Activated naive CD4-positive, alpha-beta T cell treated with anti-CD3 and anti-CD28 coated beads for 36 hours (primary cell): ENCODE data around the gene TNFRSF21. TPM values are rescaled to one million over a fixed set of nuclear protein-coding genes. Genes with fewer than 3 reads are reported as not detected.

Experiments used
- CTCF ChIA-PET: fragments of 350-600 bp; sonication (Branson Sonifier 250); formaldehyde crosslinking; loops from one replicate; lab custom pipeline; 2021; ENCODE audit warnings: antibody characterized with exemption; lab: Charles Lee
- DNase-seq: peaks from one replicate; pipeline ENCODE4 v3.0.0-alpha.2; 2020
- H3K27ac Mint-ChIP-seq: one replicate; pipeline ENCODE4 v1.8.0; 2021; ENCODE audit warnings: mild to moderate bottlenecking, mixed read lengths
- H3K27me3 Mint-ChIP-seq: one replicate; pipeline ENCODE4 v1.8.0; 2021; ENCODE audit warnings: low read depth, mixed read lengths
- H3K36me3 Mint-ChIP-seq: one replicate; pipeline ENCODE4 v1.8.0; 2021; ENCODE audit warnings: low read depth, mixed read lengths
- H3K4me1 Mint-ChIP-seq: one replicate; pipeline ENCODE4 v1.8.0; 2021; ENCODE audit warnings: low read depth, mixed read lengths
- H3K4me3 Mint-ChIP-seq: one replicate; pipeline ENCODE4 v1.8.0; 2021; ENCODE audit warnings: mild to moderate bottlenecking, moderate library complexity, mixed read lengths
- H3K9me3 Mint-ChIP-seq: one replicate; pipeline ENCODE4 v1.8.0; 2021; ENCODE audit warnings: mixed read lengths
- intact Hi-C: fragments of 100-400 bp; cut with micrococcal nuclease; formaldehyde crosslinking; loops from one replicate; pipeline ENCODE4 v1.15.1; 2023
- total RNA-seq, 2 experiments: library from RNA; stranded (reverse); gene quantifications; one replicate each; pipeline ENCODE4 v1.2.3, GENCODE V29; 2021

Gene TNFRSF21
- total RNA-seq, 2 experiments from 2014 or later, result 3.6 to 4.3 TPM

DNA sequence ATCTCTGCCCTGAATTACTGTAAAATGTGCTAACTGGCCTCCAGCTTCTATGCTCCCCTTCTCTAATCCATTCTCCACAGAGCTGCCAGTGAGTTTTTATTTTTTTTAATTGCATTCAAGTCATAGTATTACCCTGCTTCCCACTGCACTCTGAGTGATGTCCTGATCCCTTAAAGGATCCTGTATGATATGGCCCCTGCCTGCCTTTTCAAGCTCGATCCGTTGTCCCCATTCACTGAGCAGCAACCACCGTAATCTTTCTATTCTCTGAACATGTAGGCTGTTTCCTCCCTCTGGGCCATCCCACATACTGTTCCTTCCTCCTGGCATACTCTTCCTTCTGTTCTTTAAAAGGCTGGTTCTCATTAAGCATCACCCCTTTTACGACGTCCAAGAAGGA, 9.3 kb downstream of the TNFRSF21 start:
- intact Hi-C loops, result no loop called here
- CTCF ChIA-PET, result no interaction called here
- Mint-ChIP-seq H3K27ac (no peak overlapping the region), H3K4me3 (no peak overlapping the region), H3K9me3 (no peaks in the 10 kb centered on the region), H3K36me3 (no peaks in the 10 kb centered on the region), H3K4me1 (peaks cover 2% of the 10 kb centered on the region), H3K27me3 (peaks cover 39% of the 10 kb centered on the region)
- no peak for DNase-seq

DNA sequence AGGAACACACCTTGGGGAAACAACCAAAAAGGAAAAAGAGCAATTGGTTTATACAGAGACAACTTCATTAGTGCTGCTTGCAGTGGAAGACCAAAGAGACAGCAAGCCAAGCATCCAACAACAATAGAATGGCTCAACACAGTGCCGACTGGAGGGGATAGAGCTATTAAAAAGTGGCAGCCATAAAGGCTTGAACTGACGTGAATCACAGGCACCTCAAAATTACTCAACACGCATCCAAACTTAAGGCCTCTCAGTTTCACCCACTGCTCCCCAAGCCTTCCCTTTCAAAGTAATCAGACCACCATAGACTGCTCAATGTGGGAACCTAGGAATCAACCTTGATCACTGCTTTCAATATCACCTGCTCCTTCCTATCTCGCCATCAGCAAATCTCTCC, 9.7 kb downstream of the TNFRSF21 start:
- Mint-ChIP-seq H3K4me3 (no peak overlapping the region), H3K27ac (no peak overlapping the region), H3K9me3 (no peaks in the 10 kb centered on the region), H3K27me3 (peaks cover 39% of the 10 kb centered on the region), H3K36me3 (no peaks in the 10 kb centered on the region), H3K4me1 (peaks cover 2% of the 10 kb centered on the region)
- no peak for DNase-seq
- CTCF ChIA-PET, result no interaction called here
- intact Hi-C loops, result no loop called here

- no peak overlapping the region for H3K4me3 Mint-ChIP-seq
- no peak for DNase-seq
- H3K27me3 Mint-ChIP-seq, result peaks cover 31% of the 10 kb centered on the region
- H3K36me3 Mint-ChIP-seq, result no peaks in the 10 kb centered on the region
- CTCF ChIA-PET, result interaction anchor here (0.7 kb wide), 1 partner anchor 450 kb away, joined by 3 read pairs; no protein-coding TSS in a partner anchor
- intact Hi-C loops, result no loop called here
- H3K9me3 Mint-ChIP-seq, result no peaks in the 10 kb centered on the region
- no peak overlapping the region for H3K27ac Mint-ChIP-seq
- H3K4me1 Mint-ChIP-seq, result peaks cover 2% of the 10 kb centered on the region
Observed at GRCh38 chr6:47298475-47298874, 11.2 kb downstream of the TNFRSF21 start.

DNA sequence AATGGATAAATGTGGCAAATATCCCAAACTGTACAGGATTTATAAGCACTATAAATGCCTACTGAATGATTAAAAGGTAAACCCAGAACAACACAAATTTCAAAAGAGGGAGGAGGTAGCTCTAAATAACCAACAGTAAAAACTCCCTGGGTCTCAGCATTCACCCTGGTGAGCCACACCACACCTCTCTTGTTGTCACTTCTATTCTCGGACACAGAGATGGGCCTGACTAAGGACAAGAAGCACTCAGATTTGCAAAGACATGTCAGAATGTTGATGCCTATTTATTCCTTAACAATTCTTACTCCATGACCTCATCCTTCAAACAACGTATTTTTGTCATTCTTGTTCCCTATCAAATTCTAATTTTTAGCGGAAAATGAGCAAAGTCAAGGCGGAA, 14.7 kb downstream of the TNFRSF21 start:
- Mint-ChIP-seq H3K4me1 (no peaks in the 10 kb centered on the region), H3K27me3 (peaks cover 16% of the 10 kb centered on the region), H3K4me3 (no peak overlapping the region), H3K36me3 (no peaks in the 10 kb centered on the region), H3K27ac (no peak overlapping the region), H3K9me3 (no peaks in the 10 kb centered on the region)
- CTCF ChIA-PET, result no interaction called here
- no peak for DNase-seq
- intact Hi-C loops, result no loop called here

GRCh38 chr6:47292944-47293343, 16.8 kb downstream of the TNFRSF21 start:
- H3K9me3 Mint-ChIP-seq, result no peaks in the 10 kb centered on the region
- H3K27ac Mint-ChIP-seq, result no peak overlapping the region
- DNase-seq, result no peak
- no peaks in the 10 kb centered on the region for H3K36me3 Mint-ChIP-seq
- H3K4me3 Mint-ChIP-seq, result no peak overlapping the region
- H3K27me3 Mint-ChIP-seq, result peaks cover 11% of the 10 kb centered on the region
- CTCF ChIA-PET, result no interaction called here
- intact Hi-C loops, result no loop called here
- H3K4me1 Mint-ChIP-seq, result no peaks in the 10 kb centered on the region

DNA sequence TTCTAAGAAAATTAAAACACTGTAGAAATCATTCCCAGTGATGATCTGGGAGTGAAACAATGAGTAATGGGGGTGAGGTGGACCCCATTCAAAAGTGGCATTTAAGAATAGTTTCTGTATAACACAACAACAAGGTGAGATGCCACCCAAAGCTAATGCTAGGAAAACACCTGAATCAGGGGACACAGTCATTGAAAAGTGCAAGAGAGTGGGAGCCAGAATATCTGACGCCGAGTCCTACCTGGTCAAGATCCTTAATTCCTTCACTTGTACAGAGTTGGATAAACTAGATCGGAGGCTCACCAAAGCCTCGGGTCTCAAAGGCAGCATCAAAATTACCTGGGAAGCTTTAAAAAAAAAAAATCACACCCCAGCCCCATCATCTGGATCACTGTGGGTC, 17.7 kb downstream of the TNFRSF21 start:
- H3K4me1 Mint-ChIP-seq, result no peaks in the 10 kb centered on the region
- no peak overlapping the region for H3K4me3 Mint-ChIP-seq
- no peak overlapping the region for H3K27ac Mint-ChIP-seq
- H3K36me3 Mint-ChIP-seq, result no peaks in the 10 kb centered on the region
- no peak for DNase-seq
- no peaks in the 10 kb centered on the region for H3K9me3 Mint-ChIP-seq
- CTCF ChIA-PET, result no interaction called here
- intact Hi-C loops, result no loop called here
- H3K27me3 Mint-ChIP-seq, result peaks cover 9% of the 10 kb centered on the region

- no peak for DNase-seq
- Mint-ChIP-seq H3K9me3 (no peaks in the 10 kb centered on the region), H3K36me3 (no peaks in the 10 kb centered on the region), H3K4me1 (no peaks in the 10 kb centered on the region), H3K27me3 (peaks cover 7% of the 10 kb centered on the region), H3K27ac (no peak overlapping the region), H3K4me3 (no peak overlapping the region)
- CTCF ChIA-PET, result no interaction called here
- intact Hi-C loops, result no loop called here
Observed at GRCh38 chr6:47290124-47290834, 19.4 kb downstream of the TNFRSF21 start.

DNA sequence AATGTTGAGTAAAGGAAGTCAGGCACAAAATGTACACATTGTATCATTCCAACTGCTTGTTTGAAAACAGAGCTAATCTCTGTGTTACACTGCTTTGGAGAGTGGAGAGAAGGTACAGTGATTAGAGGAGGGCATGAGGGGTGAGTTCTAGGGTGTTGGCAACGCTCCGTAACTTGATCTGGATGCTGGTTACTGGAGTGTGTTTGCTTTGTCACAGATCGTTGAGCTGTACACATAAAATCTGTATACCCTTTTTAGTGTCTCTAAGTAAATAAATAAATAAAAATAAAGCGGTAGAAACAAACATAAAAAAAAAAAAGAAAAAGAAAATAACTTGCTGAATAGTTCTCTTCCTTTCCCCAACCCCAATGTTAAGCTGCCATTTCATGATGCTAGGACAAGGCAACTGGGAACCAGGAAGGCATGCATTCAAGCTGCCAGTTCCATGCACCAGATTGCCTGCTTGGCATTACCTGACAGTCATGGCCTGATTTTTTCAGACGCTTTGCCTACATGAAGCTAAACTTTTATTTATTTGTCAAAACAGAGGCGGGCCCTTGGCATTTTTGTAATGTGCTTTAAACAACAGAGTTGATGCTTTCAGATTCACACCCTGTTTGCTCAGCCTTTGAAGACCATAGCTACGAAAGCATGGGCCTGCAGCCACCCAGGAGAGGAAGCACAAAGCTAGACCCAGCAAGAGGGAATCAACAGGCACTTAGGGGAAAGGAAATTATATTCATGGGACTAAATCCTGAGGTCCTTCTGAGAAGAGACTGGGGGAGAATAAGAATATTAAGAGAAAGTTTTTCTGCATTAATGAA, 21.2 kb downstream of the TNFRSF21 start:
- CTCF ChIA-PET, result interaction anchor here (0.7 kb wide), 1 partner anchor 426 kb away, joined by 3 read pairs; no protein-coding TSS in a partner anchor
- intact Hi-C loops, result no loop called here
- peaks cover 5% of the 10 kb centered on the region for H3K27me3 Mint-ChIP-seq

GRCh38 chr6:47286301-47286700, 23.4 kb downstream of the TNFRSF21 start:
- H3K9me3 Mint-ChIP-seq, result no peaks in the 10 kb centered on the region
- intact Hi-C loops, result no loop called here
- CTCF ChIA-PET, result no interaction called here
- peaks cover 2% of the 10 kb centered on the region for H3K36me3 Mint-ChIP-seq
- H3K27me3 Mint-ChIP-seq, result peaks cover 5% of the 10 kb centered on the region
- no peak for DNase-seq
- no peaks in the 10 kb centered on the region for H3K4me1 Mint-ChIP-seq
- H3K4me3 Mint-ChIP-seq, result no peak overlapping the region
- no peak overlapping the region for H3K27ac Mint-ChIP-seq

More for the DNA sequence above, 21.2 kb downstream of the TNFRSF21 start:
- Mint-ChIP-seq H3K27ac (no peak overlapping the region), H3K36me3 (peaks cover 2% of the 10 kb centered on the region), H3K9me3 (no peaks in the 10 kb centered on the region), H3K4me1 (no peaks in the 10 kb centered on the region), H3K4me3 (no peak overlapping the region)
- no peak for DNase-seq

DNA sequence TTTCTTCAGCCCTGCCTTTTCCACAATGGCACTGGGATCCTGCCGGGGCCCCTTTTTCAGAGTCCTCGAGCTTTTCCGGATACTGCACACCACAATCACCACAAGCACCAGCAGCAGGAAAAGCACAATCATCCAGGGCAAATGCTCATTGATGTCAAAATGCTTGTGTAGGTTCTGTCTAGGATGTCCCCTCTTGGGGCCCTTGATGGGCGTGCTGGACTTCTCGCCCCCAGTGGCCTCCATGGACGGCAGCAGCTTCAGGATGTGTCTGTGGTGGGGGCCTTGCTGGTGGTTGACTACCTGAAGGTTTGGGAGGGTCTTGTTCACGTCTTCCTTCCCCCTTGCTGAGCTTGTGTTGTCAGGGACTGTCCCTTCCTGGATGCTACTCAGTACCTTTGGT, 25.7 kb downstream of the TNFRSF21 start:
- Mint-ChIP-seq H3K4me3 (no peak overlapping the region), H3K27me3 (no peaks in the 10 kb centered on the region), H3K4me1 (no peaks in the 10 kb centered on the region), H3K9me3 (no peaks in the 10 kb centered on the region), H3K36me3 (peaks cover 2% of the 10 kb centered on the region), H3K27ac (no peak overlapping the region)
- CTCF ChIA-PET, result no interaction called here
- DNase-seq, result no peak
- intact Hi-C loops, result no loop called here

GRCh38 chr6:47278545-47278944, 31.2 kb downstream of the TNFRSF21 start:
- H3K27ac Mint-ChIP-seq, result no peak overlapping the region
- peaks cover 2% of the 10 kb centered on the region for H3K36me3 Mint-ChIP-seq
- no peaks in the 10 kb centered on the region for H3K9me3 Mint-ChIP-seq
- H3K4me1 Mint-ChIP-seq, result no peaks in the 10 kb centered on the region
- no peak for DNase-seq
- intact Hi-C loops, result no loop called here
- CTCF ChIA-PET, result interaction anchor here (0.7 kb wide), 1 partner anchor 9 kb away, joined by 3 read pairs; no protein-coding TSS in a partner anchor
- H3K4me3 Mint-ChIP-seq, result no peak overlapping the region
- H3K27me3 Mint-ChIP-seq, result no peaks in the 10 kb centered on the region

- Mint-ChIP-seq H3K9me3 (no peaks in the 10 kb centered on the region), H3K27ac (no peak overlapping the region), H3K4me1 (no peaks in the 10 kb centered on the region), H3K27me3 (no peaks in the 10 kb centered on the region), H3K36me3 (peaks cover 2% of the 10 kb centered on the region), H3K4me3 (no peak overlapping the region)
- DNase-seq, result no peak
- intact Hi-C loops, result no loop called here
- CTCF ChIA-PET, result interaction anchor here (0.7 kb wide), 1 partner anchor 10 kb away, joined by 3 read pairs; no protein-coding TSS in a partner anchor
Observed at GRCh38 chr6:47277702-47278101, 32.0 kb downstream of the TNFRSF21 start.
